NCI-H2107 treated with DMSO at 0.1 percent for 48 hours (cell line): ENCODE measurements around the gene NAT8L.

Source experiments
- DNase-seq: peaks from one replicate; lab custom pipeline; 2025; ENCODE audit not compliant: unreplicated experiment; lab: John Stamatoyannopoulos, UW

NAT8L gene

DNA sequence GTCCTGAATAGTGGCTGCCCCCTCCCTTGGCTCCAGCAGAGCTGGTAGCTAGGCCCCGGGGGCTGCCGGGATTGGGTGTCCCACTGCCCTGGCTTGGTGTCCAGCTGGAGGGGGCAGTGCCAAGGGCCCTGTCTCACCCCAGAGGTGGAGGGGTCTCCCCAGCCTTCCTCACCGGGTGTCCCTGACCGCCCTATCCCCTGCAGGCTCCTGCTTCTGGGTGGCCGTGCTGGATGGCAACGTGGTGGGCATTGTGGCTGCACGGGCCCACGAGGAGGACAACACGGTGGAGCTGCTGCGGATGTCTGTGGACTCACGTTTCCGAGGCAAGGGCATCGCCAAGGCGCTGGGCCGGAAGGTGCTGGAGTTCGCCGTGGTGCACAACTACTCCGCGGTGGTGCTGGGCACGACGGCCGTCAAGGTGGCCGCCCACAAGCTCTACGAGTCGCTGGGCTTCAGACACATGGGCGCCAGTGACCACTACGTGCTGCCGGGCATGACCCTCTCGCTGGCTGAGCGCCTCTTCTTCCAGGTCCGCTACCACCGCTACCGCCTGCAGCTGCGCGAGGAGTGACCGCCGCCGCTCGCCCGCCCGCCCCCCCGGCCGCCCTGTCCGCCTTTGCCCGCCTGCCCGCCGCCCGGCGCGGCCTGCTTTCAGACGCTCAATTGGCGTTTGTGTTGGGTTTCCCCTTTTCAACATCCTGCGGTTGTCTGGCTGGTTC lies 4.6 kb downstream of the NAT8L start:
- no peak for DNase-seq

DNA sequence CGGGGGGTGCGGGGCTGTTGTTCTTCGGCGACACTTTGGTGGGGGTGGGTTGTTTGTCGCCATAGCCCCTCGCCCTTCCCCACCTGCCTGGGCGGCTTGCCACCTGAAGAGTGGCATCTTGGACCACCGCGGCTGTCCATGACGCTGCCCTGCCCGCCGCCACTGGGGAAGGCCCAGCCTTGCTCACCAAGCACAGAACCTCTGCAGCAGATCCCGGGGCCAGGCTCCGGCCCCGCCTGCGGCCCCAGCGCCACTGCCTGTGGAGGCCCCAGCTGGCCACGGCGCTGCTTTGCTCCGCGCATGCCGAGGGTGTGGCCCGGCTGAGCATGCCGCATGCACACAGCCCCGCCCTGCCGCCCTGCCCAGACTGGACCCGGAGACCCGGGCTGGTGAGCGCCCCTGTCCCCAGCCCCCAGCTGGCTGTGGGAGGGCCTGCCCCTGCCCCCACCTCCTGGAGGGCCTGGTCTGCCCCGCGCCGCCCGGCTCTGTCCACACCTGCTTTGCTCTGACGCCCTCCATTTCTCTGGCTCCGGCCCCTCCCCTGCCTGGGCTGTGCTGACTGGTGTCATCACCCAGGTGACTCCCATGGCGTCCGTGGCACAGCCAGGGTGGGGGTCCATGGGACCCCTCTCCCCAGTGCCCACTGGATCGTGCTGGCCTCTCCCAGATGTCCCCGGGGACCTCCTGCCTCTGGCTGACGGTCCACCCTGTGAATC lies 5.3 kb downstream of the NAT8L start:
- DNase-seq, result no peak

DNA sequence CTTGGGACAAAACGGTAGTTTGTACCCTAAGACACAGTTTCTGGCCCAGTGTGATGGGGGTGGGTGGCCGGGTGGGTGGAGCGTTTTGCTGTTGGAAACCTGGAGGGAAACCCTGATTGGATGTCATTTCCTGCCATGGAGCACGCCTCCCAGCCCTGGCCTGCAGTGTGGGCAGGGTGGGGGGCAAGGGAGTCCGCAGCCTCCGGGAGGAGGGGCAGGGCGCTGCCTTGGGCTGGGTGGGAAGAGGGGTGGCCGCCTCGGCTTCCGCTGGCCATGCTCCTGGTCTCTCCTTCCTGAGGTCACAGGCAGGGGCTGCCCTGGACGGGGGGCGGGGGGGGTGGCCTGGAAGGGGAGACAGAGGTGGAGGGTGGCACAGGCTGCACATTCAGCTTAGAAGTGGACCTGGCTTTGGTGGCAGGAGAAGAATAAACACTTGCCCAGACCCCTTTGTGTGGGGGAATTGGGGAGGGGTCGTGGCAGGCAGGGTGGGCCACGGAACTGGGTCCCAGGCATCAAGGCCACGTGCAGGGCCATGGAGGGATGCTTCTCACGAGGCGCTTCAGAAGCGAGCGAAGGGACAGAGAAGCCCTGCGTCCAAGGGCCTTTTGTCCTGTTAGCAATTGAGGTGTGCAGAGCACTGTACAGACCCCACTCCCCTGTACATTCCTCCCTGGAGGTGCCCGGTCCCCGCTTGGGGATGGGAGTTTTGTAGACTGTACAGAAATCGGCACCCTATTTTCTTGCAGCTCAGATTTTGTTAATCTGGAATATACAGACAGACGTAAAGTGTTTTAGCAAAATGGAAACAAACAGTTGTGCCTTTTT lies 6.2 kb downstream of the NAT8L start:
- no peak for DNase-seq

DNA sequence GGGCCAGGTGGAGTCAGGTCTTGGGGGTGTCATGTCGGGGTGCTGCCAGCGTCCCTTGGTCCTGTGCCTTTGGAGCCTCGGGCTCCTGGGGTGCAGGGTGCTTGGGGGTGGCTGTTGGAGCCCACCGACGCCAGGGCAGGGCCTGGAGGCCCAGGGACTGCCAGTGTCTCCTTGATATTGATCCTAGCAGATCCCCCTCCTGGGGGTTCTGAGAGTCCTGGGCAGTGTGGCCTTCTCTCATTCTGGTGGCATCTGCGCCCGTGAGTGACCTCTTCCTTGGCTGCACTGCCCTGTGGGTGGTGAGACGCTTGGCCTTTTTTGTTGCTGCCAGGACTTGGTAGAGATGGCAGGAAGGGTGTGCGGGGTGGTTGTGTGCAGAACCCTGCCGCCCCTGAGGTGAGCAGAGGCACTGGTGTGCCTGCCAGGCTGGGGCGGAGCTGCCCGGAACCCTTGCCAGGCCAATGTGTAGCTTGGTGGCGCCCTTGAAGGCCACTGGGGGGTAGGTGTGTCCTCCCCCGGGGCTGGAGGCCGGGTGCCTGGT lies 7.0 kb downstream of the NAT8L start:
- DNase-seq, result no peak

DNA sequence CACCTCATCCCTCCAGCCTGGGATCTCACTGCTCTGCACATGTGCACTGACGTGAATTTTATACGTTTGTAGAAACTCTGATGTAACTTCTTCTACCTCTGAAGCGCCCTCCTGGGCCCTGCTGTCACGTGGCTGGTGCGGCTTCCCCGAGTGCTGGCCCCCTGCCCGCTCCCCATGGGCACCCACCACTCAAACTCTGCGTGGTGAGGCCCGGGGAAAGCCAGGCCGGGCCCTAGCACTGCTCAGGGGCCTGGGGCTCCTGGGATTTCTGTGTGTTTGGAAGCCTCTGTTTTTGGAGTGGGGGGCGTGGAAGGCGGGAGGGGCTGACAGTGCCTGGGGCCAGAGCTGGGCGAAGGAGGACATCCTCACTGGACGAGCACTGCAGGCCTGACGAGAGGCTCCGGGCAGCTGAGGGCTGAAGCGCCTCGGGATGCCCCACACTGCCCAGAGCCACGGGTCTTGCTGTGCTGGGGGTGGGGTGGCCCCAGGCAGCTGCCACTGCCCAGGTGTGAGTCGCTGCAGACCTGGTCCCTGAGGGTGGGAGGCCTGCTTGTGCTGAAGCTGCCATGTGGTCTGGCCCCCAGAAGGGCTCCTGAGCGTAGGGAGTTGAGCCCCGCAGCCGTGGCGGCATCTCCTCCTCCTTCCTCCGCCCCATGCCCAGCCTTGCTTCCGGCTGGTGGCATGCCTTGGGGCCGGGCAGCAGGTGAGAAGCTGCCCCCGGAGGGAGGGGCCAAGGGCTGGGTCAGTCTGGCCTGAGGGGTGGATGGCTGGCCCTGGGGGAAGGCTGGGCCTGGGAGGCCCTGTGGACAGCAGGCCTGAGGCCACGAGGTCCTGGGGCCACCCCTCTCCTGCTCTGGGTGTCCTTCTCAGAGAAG lies 7.7 kb downstream of the NAT8L start:
- no peak for DNase-seq

DNA sequence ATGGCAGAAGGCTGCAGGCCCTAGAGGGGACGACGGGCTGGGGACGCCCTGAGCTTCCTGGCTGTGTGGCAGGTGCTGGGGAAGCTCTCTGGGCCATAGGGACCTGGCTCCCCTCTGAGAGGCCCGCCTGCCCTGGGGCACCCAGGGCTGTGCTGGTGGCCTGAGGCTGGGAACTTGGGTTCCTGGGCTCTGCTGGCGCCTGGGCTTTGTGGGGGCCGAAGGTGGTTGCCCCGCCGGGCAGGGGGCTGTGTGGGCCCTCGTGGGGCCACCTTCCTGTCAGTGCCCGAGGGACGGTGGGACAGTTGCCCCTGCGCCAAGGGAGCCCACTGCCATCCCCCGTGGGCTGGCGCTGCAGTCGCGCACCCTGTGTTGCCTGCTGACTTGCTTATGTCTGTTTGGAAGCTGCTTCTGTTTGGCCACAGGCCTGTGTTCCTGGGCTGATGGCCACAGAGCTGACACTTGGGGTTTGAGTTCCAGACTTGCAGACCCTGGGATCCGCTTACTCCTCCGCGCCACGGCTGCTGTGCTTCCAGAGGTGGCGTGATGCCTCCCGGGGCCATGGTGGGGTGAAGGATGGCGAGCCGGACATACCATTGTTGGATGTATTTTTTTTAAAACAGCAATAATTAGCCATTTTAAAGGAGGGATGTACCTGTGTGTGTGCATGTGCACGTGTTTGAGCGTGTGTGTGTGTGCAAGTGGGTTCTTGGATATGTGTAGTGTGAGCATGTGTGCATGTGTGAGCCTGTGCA lies 8.5 kb downstream of the NAT8L start:
- DNase-seq, result no peak

DNA sequence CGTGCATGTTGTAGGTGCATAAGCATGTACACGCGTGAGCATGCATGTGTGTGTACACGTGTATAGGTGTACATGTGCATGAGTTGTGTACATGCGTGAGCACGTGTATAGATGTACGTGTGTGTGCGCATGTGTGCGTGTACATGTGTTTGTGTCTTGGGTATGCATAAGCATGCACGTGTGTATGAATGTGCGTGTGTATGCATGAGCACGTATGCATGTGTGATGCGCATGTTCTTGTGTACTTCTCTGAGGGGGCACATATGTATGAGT lies 9.0 kb downstream of the NAT8L start:
- no peak for DNase-seq

DNA sequence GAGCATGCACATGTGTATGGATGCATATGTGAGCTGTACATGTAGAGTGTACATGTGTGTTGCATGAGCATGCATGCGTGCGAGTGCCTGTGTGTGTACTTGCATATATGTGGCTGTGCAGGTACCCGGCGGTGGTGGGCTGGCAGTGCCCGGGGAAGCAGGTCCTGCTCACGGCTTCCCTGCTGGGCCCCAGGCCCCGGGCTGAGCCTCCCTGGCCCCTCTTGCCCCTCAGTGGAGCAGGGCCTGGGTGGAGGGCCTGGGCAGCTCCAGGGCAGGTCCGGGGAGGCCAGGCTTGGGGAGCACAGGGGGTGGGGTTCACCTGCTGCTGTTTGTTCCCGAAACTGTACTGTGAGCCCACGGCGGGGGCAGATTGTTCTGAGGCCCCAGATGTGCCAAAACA lies 9.4 kb downstream of the NAT8L start:
- DNase-seq, result no peak

DNA sequence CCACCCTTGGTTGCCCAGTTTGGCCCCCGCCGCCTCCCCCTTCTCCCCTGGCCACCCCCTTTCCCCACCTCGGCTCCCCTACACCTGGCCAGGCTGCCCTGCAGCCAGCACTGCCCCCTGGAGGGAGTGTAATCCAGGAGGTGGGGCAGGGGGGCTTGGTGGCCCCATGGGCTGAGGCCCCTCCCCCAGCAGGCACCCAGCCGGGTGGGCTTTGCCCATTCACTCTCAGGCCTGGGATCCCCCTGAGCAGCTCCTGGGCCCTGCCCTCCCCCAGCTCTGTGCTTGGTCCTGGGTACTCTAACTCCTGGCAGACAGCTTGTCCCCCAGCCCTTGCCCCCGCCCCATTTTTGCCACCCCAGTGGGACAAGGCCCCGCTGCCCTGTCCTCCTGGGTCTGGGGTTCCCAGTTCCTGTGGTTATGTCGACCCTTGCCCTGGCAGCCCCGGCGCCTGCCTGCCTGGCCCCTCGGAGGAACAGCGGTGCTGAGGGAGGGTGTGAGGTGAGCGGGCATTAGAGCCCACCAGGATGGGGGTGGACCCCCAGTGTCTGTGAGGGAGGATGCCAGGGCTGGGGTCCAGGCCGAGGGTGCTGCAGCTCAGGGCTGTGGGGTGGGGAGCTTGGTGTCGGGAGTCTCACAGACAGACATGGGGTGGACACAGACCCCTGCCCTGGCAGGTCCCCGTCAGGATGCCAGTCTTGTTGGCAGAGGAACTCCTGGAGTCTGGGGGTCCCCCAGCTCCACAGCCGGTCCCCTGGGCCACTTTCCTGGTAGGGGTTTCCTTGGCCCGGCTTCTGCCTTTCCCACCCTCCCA lies 10.2 kb downstream of the NAT8L start:
- DNase-seq, result no peak

DNA sequence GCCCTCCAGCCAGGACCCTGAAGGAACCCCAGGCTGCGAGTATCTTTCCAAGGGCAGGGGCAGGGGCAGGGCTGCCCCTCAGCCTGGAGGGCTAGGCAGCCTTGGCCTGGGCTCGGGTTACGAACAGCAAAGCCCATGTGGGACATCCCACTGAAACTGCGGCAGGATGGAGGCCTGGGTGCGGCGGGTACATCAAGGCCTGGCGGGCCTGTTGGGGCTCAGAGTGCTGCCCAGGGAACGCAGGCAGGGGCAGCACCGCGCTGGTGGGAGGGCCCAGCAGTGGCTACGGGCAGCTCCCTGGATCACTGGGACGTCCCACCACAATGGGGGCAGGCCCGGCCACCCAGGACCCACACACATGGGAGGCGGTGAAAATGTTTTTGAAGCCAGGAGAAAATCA lies 10.9 kb downstream of the NAT8L start:
- DNase-seq, result no peak

DNA sequence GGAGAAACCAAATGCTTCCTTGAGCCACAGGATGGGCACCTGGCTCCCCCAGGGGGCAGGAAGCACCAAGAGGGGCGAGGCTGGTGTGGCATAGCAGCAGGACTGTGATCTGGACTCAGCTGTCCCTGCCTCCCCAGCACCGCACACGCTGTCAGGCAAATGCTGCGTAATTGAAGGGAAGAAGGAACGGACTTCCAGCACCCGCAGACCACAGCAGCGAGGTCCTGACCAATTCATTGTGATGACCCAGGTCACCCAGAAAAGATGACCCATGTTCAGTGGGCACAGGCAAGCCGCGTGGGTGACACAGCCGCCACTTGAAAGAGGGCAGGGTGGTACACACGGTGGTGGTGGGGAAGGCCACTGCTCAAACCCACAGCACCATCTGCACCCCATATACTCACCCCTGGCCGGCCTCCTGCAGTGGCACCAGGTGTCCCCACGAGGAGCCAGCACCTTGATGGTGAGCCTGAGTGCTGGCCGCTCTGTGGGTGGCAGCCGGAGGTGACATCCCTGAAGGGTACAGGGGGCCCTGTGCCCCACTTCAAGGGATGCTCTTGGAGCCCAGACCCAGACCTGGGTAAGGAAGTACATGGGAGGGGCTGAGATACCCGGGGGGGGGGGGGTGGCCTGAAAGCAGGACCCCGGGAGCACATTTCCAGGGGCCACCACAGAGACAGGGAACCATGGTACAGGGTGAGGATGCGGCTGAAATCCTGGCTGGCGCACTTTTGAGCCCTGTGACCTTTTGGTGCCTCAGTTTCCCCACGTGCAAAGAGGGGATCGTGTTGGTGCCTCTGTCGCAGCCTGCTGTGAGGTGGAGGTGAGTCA lies 11.5 kb downstream of the NAT8L start:
- DNase-seq, result no peak

DNA sequence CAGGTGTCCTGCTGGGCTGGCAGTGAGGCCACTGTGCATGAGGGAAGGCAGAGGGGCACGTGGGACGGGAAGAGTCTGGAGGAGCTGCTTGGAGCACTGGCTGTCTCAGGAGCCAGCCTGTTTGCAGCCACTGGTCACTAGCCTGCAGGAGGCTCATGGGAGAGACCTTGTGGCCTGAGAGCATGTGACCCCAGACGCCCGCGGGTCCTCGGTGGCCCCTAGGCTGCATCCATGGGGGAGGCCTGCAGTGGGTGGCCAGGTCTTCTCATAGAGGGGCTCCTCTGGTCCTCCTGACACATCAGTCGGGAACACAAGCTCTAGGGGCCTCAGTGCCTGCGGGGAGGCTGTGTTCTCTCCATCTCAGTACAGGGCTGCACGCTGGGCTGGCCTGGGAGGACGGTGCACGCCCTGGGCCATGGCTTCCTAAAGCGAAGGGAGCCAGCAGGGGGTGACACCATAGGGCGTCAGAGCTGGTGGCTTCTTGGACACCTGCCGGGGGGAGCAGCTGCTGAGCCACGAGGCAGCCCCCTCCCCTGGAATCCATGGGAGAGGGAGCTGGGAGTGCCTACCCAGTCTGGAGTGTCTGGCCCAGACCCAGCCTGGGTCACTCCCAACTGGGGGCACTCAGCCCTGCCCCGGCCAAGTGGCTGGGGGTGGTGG lies 12.3 kb downstream of the NAT8L start:
- DNase-seq, result no peak

DNA sequence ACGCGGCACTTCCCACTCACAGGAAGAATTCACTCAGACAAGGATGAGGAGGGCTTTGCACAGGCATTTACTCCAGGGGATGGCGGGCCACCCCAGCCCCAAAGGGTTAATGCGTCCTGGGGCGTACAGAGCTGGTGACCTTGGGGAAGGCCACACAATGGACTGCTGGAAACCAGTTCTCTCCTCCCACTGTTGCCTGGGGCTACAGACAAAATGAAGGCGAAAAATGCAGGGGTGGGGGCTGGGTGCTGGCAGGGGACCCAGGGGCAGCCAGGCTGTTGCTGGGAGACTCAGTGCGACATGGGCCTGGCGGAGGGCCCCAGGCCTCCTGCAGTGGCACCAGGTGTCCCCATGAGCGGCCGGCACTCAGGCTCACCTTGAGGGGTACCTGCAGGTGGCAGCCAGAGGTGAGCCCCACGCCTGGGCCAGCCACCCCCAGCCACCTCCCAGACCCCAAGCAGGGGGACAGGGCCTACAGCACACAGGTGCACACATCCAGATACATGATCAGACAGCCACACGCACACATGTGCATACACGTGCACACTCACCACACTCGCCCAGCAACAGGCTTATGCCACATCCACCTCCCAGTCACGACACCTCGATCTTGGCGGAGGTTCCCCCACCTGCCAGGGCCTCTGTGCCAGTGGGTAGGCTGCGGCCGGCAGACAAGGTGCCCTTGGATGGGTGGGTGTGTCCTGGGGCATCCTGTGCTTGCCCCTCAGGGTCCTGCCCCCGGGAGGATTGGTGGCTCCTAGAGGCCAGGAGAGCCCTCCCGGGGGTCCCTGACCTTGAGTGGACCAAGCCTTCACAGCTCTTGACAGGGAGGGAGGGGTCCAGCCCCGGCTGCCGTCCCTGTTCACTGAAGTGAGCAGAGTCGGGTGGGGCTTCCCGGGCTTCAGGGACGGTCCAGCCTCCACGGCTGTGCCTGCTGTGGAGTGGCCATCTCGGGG lies 13.1 kb downstream of the NAT8L start:
- DNase-seq, result no peak

DNA sequence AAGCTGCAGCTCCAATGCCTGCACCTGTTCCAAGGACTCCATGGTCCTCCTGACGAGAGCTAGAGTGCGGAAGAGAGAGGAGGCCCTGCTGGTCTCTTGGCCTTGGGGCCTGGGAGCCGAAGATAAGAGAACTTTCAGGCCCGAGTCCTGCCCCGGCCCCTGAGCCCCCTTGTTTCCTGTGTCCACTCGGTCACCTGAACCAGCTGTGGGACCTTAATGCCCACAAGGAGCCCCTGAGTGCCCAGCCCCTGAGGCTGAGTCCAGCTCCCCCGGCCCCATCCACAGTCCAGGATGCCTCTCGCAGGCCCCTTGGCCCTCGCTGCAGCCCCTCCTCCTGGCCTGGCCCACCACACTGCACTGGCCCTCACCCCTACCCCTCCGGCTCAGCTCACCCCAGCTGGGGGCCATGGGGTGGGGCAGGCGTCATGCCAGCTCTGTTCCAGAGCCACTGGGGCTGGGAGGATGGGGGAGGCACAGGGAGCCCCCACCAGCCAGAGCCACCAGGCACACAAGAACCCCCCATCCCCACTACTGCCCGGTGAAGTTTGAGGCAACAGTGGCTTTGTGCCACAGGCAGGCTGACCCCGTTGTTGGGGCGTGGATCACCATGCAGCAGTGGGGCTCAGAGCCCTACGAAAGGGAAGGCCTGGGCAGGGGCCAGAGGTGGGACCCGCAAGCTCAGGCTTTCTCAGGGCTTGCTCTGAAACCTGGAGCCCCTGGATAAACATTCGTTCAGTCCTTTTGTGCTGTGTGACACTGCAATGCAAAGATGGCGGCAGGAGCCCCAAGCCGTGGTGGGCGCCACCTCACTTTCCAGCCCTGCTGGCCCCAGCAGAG lies 14.1 kb downstream of the NAT8L start:
- no peak for DNase-seq

DNA sequence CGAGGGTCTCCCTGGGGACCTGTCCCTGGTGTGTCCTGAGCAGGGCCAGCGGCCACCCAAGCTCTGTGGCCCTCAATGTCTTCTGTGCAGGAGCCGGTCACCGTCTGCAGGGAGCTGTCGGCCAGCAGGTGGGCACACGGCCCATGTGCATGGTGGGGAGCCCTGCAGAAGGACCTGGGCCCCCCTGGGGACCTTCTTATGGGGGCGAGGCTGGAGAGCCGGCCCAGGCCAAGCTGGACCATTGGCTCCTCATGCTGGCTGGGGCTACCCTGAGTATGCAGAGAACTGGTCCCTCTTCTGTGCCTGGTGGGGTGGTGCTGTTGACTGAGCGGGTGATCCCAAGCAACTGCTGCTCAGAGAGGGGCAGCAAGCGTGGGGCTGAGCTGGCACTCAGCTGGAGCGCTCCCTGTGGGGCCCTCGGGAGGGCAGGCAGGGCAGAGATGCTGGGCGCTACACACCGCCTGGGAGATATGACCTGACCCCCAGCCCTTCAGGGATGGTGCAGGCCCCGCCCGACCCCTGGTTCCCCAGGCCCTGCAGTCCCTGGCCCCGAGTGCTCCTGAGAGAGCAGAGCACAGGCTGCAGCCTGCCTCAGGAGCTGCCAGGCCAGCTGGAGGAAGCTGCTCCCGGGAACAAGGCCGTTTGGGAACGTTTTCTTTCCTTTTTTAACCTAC lies 14.8 kb downstream of the NAT8L start:
- no peak for DNase-seq
